ENCODE data around the gene TMEM92.

The TMEM92 gene

GRCh38 chr17:50274142-50274896, at the start of gene TMEM92:
TMEM92 (plus strand) TSS chr17:50274466; CDS start chr17:50274502, 36 bp downstream.
- H3K4me3 Mint-ChIP-seq, result peak within 1 kb of the TSS; percentile 76
- H3K9me3 Mint-ChIP-seq, result no peaks in the 10 kb centered on the region
- TF ChIP-seq, protein P1, sequence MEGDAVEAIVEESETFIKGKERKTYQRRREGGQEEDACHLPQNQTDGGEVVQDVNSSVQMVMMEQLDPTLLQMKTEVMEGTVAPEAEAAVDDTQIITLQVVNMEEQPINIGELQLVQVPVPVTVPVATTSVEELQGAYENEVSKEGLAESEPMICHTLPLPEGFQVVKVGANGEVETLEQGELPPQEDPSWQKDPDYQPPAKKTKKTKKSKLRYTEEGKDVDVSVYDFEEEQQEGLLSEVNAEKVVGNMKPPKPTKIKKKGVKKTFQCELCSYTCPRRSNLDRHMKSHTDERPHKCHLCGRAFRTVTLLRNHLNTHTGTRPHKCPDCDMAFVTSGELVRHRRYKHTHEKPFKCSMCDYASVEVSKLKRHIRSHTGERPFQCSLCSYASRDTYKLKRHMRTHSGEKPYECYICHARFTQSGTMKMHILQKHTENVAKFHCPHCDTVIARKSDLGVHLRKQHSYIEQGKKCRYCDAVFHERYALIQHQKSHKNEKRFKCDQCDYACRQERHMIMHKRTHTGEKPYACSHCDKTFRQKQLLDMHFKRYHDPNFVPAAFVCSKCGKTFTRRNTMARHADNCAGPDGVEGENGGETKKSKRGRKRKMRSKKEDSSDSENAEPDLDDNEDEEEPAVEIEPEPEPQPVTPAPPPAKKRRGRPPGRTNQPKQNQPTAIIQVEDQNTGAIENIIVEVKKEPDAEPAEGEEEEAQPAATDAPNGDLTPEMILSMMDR (IDR thresholded peaks at IDR 0.05), result no peak
- no peaks in the 10 kb centered on the region for H3K36me3 Mint-ChIP-seq (ENCODE audit: low read depth)
- peaks cover 69% of the 10 kb centered on the region for H3K4me1 Mint-ChIP-seq
- no peak within 1 kb of the TSS for H3K27ac Mint-ChIP-seq
- peak; percentile 83 for DNase-seq
- peaks cover 22% of the 10 kb centered on the region for H3K27me3 Mint-ChIP-seq (ENCODE audit: low read depth, poor library complexity)

DNA sequence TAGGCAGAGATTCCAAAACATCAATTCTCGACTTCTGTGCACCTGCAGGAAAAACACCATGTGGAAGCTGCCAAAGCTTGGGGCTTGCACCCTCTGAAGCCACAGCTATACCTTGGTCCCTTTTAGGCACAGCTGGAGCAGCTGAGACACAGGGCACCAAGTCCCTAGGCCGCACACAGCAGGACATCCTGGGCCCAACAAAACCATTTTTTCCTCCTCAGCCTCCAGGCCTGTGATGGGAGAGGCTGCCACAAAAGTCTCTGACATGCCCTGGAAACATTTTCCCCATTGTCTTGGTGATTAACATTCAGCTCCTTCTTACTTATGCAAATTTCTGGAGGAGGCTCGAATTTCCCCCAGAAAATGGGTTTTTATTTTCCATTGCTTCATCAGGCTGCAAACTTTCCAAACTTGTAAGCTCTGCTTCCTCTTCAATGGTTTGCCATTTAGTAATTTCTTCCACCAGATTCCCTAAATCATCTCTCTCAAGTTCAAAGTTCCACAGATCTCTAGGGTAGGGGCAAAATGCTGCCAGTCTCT, 48.5 kb upstream of the TMEM92 start:
- peaks cover 5% of the 10 kb centered on the region for H3K36me3 Mint-ChIP-seq (ENCODE audit: low read depth)
- H3K4me1 Mint-ChIP-seq, result peaks cover 9% of the 10 kb centered on the region
- no peak for DNase-seq
- TF ChIP-seq, protein P1 (IDR thresholded peaks at IDR 0.05), result no peak
- no peak overlapping the region for H3K27ac Mint-ChIP-seq
- no peak overlapping the region for H3K4me3 Mint-ChIP-seq
- H3K27me3 Mint-ChIP-seq (ENCODE audit: low read depth, poor library complexity), result peaks cover 21% of the 10 kb centered on the region
- peaks cover 42% of the 10 kb centered on the region for H3K9me3 Mint-ChIP-seq

GRCh38 chr17:50234581-50234980, 39.7 kb upstream of the TMEM92 start:
- Mint-ChIP-seq H3K27me3 (ENCODE audit: low read depth, poor library complexity) (peaks cover 23% of the 10 kb centered on the region), H3K9me3 (peaks cover 34% of the 10 kb centered on the region), H3K4me3 (no peak overlapping the region), H3K27ac (no peak overlapping the region), H3K36me3 (ENCODE audit: low read depth) (no peaks in the 10 kb centered on the region), H3K4me1 (no peaks in the 10 kb centered on the region)
- DNase-seq, result no peak
- TF ChIP-seq, protein P1 (IDR thresholded peaks at IDR 0.05), result no peak

DNA sequence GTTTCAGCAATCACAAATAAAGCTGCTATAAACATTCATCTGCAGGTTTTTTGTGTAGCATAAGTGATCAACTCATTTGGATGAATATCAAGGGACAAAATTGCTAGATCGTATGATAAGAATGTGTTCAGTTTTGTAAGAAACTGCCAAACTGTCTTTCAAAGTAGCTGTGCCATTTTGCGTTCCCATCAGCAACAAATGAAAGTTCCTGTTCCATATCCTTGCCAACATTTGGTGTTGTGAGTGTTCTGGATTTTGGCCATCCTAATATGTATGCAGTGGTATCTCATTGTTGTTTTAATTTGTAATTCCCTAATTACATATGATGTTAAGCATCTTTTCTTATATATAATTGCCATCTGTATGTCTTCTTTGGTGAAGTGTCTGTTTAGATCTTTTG, 36.4 kb upstream of the TMEM92 start:
- Mint-ChIP-seq H3K9me3 (peaks cover 34% of the 10 kb centered on the region), H3K4me1 (no peaks in the 10 kb centered on the region), H3K4me3 (no peak overlapping the region), H3K27me3 (ENCODE audit: low read depth, poor library complexity) (peaks cover 3% of the 10 kb centered on the region), H3K36me3 (ENCODE audit: low read depth) (no peaks in the 10 kb centered on the region), H3K27ac (no peak overlapping the region)
- no peak for DNase-seq
- TF ChIP-seq, protein P1 (IDR thresholded peaks at IDR 0.05), result no peak

- Mint-ChIP-seq H3K36me3 (ENCODE audit: low read depth) (no peaks in the 10 kb centered on the region), H3K9me3 (peaks cover 29% of the 10 kb centered on the region), H3K4me1 (no peaks in the 10 kb centered on the region), H3K27me3 (ENCODE audit: low read depth, poor library complexity) (peaks cover 3% of the 10 kb centered on the region), H3K27ac (no peak overlapping the region), H3K4me3 (no peak overlapping the region)
- TF ChIP-seq, protein P1 (IDR thresholded peaks at IDR 0.05), result no peak
- no peak for DNase-seq
Measured at GRCh38 chr17:50238601-50239280, 35.5 kb upstream of the TMEM92 start.
